ENCODE results near the gene SOX1. TPM values are rescaled to one million over a fixed set of nuclear protein-coding genes. Genes with fewer than 3 reads are reported as not detected.

SOX1 gene
- total and polyA plus RNA-seq, 8 donors, result not detected

DNA sequence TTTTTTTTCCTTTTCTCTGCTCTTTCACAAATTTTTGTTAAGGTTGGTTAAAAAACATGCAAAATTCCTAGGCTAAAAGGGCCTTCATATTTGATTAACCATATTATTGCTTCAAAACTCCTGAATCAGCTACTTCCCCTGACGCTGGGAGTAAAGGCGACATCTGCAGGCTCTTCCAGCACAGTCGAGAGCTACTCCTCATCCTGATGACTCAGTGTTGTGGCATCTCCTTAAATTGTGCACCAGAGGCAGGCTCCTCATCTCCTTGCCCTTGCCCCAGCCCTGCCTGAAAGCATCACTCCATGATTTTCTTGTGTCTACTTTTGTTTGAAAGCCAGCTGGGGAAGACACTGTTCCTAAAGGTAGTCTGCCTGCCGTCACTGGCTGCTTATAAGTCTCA is 24.5 kb upstream of the SOX1 start:
- DNase-seq, result no peak
- peaks cover 0 to 57% (median 5%) of the 10 kb centered on the region in 3 donors for H3K27me3 ChIP-seq
- H3K4me3 ChIP-seq, result no peak overlapping the region
- WGBS, 5 donors, result 76 to 89% (median 84%) methylated on average over 4 of the region's 4 CpGs
- intact Hi-C loops (cut with DNase I; ENCODE audit: low total_unique reads), result no loop called here
- H3K4me1 ChIP-seq, result no peaks in the 10 kb centered on the region
- H3K36me3 ChIP-seq, result no peaks in the 10 kb centered on the region
- H3K27ac ChIP-seq, result no peak overlapping the region
- TF ChIP-seq POLR2AphosphoS5 (IDR thresholded peaks at IDR 0.05), result no peak
- peaks cover 0 to 30% (median 20%) of the 10 kb centered on the region in 4 donors for H3K9me3 ChIP-seq

DNA sequence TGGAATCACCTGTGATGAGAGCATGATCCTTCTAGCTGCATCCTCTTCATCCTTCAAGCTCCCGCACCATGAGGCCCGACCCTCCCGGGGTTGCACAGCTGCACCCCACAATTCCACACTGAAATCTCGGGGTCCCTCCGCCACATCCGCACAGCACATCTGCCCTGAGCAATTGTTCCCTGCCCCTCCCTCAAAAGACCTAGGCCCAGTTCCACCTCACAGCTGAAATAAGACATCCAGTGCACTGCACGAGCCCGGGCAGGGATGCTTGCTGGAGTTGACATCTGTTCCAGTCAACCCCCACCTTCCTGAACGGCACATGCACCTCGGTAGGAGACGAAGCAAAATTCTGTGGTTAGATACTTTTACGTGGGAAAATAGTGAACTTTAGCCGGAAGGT is 14.7 kb upstream of the SOX1 start:
- DNase-seq, result no peak
- intact Hi-C loops (cut with DNase I; ENCODE audit: low total_unique reads), result no loop called here
- Histone ChIP-seq H3K27me3 (peaks cover 30 to 100% (median 66%) of the 10 kb centered on the region in 3 donors), H3K27ac (no peak overlapping the region), H3K36me3 (no peaks in the 10 kb centered on the region), H3K9me3 (peaks cover 0 to 17% (median 8%) of the 10 kb centered on the region in 4 donors), H3K4me1 (peaks cover 0 to 41% (median 18%) of the 10 kb centered on the region in 4 donors), H3K4me3 (no peak overlapping the region)
- WGBS, 5 donors, result 33 to 39% (median 38%) methylated on average over 13 of the region's 13 CpGs
- TF ChIP-seq POLR2AphosphoS5 (IDR thresholded peaks at IDR 0.05) (no peak), CTCF (IDR thresholded peaks at IDR 0.05) (no peak), POLR2A (IDR thresholded peaks at IDR 0.05) (no peak), EP300 (IDR thresholded peaks at IDR 0.05) (no peak)

- 6 to 15% (median 8%) methylated on average over 22 to 31 of the region's 31 CpGs for WGBS, 5 donors
- Histone ChIP-seq H3K4me3 (no peak overlapping the region), H3K4me1 (peaks cover 0 to 51% (median 23%) of the 10 kb centered on the region in 4 donors), H3K9me3 (peaks cover 0 to 7% (median 2%) of the 10 kb centered on the region in 4 donors), H3K27me3 (peaks cover 35 to 100% (median 76%) of the 10 kb centered on the region in 3 donors), H3K36me3 (no peaks in the 10 kb centered on the region), H3K27ac (no peak overlapping the region)
- TF ChIP-seq CTCF (IDR thresholded peaks at IDR 0.05) (no peak), POLR2AphosphoS5 (IDR thresholded peaks at IDR 0.05) (no peak), EP300 (IDR thresholded peaks at IDR 0.05) (no peak), POLR2A (IDR thresholded peaks at IDR 0.05) (no peak)
- intact Hi-C loops (cut with DNase I; ENCODE audit: low total_unique reads), result no loop called here
- no peak for DNase-seq
Observed at GRCh38 chr13:112053167-112053743, 13.7 kb upstream of the SOX1 start.

GRCh38 chr13:112053744-112054615 is 13.0 kb upstream of the SOX1 start:
- WGBS, 5 donors, result 2 to 6% (median 5%) methylated on average over 31 to 63 of the region's 63 CpGs
- intact Hi-C loops (cut with DNase I; ENCODE audit: low total_unique reads), result no loop called here
- peaks cover 42 to 100% (median 76%) of the 10 kb centered on the region in 3 donors for H3K27me3 ChIP-seq
- DNase-seq, result no peak
- no peaks in the 10 kb centered on the region for H3K36me3 ChIP-seq
- no peak overlapping the region for H3K27ac ChIP-seq
- H3K4me3 ChIP-seq, result no peak overlapping the region
- no peak for TF ChIP-seq EP300 (IDR thresholded peaks at IDR 0.05)
- TF ChIP-seq POLR2AphosphoS5 (IDR thresholded peaks at IDR 0.05), result no peak
- no peak for TF ChIP-seq POLR2A (IDR thresholded peaks at IDR 0.05)
- H3K4me1 ChIP-seq, result peaks cover 0 to 52% (median 23%) of the 10 kb centered on the region in 4 donors
- peaks cover 0 to 5% (median 2%) of the 10 kb centered on the region in 4 donors for H3K9me3 ChIP-seq

DNA sequence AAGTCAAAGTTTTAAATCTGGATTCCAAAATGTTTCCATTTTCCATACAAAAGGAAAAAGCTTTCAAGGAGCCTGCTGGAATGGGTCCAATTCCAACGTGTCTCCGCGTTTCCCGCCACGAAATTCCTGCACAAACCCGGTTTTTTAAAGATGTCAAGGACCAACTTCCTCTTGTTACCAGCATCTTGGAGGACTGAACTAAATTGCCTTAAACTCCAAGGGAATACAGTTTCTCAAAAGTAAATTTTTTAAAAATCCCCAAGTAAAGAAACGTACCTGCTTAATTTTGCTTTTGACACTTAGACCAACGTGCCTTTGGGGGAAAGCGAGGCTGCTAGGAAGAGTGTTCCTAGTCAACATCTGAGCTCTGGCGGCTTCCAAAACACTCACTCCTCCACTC is 12.3 kb upstream of the SOX1 start:
- Histone ChIP-seq H3K27me3 (peaks cover 47 to 100% (median 79%) of the 10 kb centered on the region in 3 donors), H3K36me3 (no peaks in the 10 kb centered on the region), H3K4me3 (no peak overlapping the region), H3K9me3 (peaks cover 0 to 5% (median 2%) of the 10 kb centered on the region in 4 donors), H3K27ac (no peak overlapping the region), H3K4me1 (peaks cover 0 to 52% (median 23%) of the 10 kb centered on the region in 4 donors)
- TF ChIP-seq POLR2AphosphoS5 (IDR thresholded peaks at IDR 0.05), result no peak
- no peak for TF ChIP-seq EP300 (IDR thresholded peaks at IDR 0.05)
- no peak for TF ChIP-seq POLR2A (IDR thresholded peaks at IDR 0.05)
- no peak for TF ChIP-seq CTCF (IDR thresholded peaks at IDR 0.05)
- intact Hi-C loops (cut with DNase I; ENCODE audit: low total_unique reads), result no loop called here
- WGBS, 5 donors, result 5 to 6% (median 6%) methylated on average over 10 of the region's 10 CpGs
- DNase-seq, result no peak
